ENCODE measurements around the gene RTN4R. TPM values are rescaled to one million over a fixed set of nuclear protein-coding genes. Genes with fewer than 3 reads are reported as not detected.

Gene RTN4R
- total and polyA plus RNA-seq, 9 of the 15 experiments (the other 6 are each of a cell fraction or from before 2014, with no cell fraction given) = 0.04 to 2.8 (median 1.4) TPM; not detected in 3

DNA sequence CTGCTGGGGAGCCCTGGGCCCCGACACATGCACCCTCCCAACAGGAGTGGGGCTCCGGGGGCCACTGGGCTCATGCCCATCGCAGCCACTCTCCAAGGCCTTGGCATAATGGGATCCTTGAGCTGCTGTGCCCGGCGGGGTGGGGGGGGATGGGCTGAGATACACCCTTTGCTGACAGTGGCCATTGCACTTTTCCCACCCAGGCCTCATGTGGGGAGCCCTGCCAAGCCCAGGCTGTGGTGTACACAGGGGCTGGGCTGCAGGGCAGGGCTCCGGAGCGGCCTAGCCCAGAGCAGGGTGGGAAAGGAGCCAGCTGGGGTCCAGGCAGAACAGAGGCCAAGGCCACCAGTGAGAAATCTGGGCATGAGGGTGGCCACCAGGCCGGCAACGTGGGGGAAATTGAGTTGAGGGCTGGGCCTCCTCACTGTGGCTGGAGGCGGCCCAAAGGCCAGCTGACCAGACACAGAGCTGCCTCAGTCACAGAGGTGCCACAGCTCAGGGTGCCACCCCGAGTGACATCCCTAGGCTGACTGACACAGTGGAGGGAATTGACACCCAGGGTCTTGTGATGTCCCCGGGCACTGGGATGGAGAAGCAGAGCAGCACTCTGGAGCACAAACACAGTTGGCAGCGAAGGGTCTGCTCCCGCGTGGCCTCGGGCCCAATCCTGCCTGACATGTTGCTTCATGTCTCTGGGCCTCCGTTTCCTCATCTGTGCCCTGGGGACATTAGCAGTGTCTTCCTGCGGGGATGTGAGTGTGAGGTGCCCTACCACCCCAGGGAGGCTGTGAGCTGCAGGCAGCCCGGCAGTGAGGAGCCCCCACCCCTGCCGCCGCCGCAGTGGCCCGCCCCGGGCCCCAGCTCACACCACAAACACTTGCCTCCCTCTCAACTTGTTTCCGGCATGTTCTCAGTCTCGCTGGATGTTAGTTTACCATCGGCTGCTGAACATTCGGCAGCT lies 30.4 kb downstream of the RTN4R start:
- Histone ChIP-seq H3K27me3 (ENCODE audit: control insufficient read depth in 2 of 2, insufficient read depth in 2 of 2, low read length in 2 of 2) (peaks cover 50 to 98% of the 10 kb centered on the region in 2 experiments), H3K4me3 (no peak overlapping the region), H3K4me1 (replicated peaks in 1 of 2; ENCODE audit: control insufficient read depth in 2 of 2, insufficient read depth in 2 of 2, low read length in 2 of 2) (peaks cover 0 to 86% of the 10 kb centered on the region in 2 experiments; a peak in 3 of 5 replicates), H3K79me2 (ENCODE audit: control insufficient read depth, insufficient read depth, low read length) (no peaks in the 10 kb centered on the region), H3K9me1 (ENCODE audit: control insufficient read depth, insufficient read depth, low read length) (peaks cover 6% of the 10 kb centered on the region), H3K4me2 (ENCODE audit: insufficient read depth, low read length) (no peak overlapping the region), H2AFZ (ENCODE audit: low read depth, low read length) (no peak overlapping the region), H3K27ac (ENCODE audit: extremely low read depth, low read depth, low read length) (no peak overlapping the region), H3K36me3 (ENCODE audit: control insufficient read depth, insufficient read depth, low read length) (no peaks in the 10 kb centered on the region), H3K9me3 (replicated peaks; ENCODE audit: control insufficient read depth, insufficient read depth, low read depth, low read length) (no peaks in the 10 kb centered on the region), H3K9ac (ENCODE audit: insufficient read depth in 1 of 2, low read depth in 2 of 2, low read length in 2 of 2) (peak overlapping the region in 1 of 2 experiments; percentile 53; a peak in 2 of 4 replicates), H4K20me1 (replicated peaks; ENCODE audit: control insufficient read depth, insufficient read depth, low read length) (peaks cover 68% of the 10 kb centered on the region)
- ChIA-PET CTCF (ENCODE audit: low intra/inter-chr PET ratio) (interaction anchor here (0.6 to 1.8 kb wide), 4 partner anchors 31 to 81 kb away, joined by 3 to 17 read pairs (median 3); partner anchors contain the start of gene RTN4R), POLR2A (interaction anchor here (0.6 to 4.4 kb wide), 14 partner anchors 9 to 1123 kb away, joined by 3 to 27 read pairs (median 4); partner anchors contain the start of genes COMT, TRMT2A and TXNRD2)
- intact Hi-C loops (cut with micrococcal nuclease) (loop anchor here (1.0 to 10.0 kb wide), 4 partner anchors 31 to 263 kb away; no protein-coding TSS in a partner anchor), in situ Hi-C loops (cut with MboI) (no loop called here)
- no peak for FAIRE-seq
- no peak for DNase-seq (ENCODE audit: extremely low read depth in 1 of 4, low spot score in 3 of 4)
- no peak for ATAC-seq
- 27% methylated on average over 28 of the region's 28 CpGs for WGBS (ENCODE audit: insufficient coverage, low coverage, missing lambda C conversion rate)
- TF ChIP-seq, protein P1, sequence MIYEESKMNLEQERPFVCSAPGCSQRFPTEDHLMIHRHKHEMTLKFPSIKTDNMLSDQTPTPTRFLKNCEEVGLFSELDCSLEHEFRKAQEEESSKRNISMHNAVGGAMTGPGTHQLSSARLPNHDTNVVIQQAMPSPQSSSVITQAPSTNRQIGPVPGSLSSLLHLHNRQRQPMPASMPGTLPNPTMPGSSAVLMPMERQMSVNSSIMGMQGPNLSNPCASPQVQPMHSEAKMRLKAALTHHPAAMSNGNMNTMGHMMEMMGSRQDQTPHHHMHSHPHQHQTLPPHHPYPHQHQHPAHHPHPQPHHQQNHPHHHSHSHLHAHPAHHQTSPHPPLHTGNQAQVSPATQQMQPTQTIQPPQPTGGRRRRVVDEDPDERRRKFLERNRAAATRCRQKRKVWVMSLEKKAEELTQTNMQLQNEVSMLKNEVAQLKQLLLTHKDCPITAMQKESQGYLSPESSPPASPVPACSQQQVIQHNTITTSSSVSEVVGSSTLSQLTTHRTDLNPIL (CRISPR knock-in tag; IDR thresholded peaks at IDR 0.05) = no peak
- TF ChIP-seq PCBP1 (IDR thresholded peaks at IDR 0.05; ENCODE audit: low read depth, low read length, poor library complexity, severe bottlenecking) = peak; percentile 40
- 0 out of 2 replicates have a peak, but pooled peaks have one; percentile 20 for TF ChIP-seq ZNF184 (CRISPR knock-in tag; IDR thresholded peaks at IDR 0.05)
- TF ChIP-seq CHD1 (IDR thresholded peaks at IDR 0.05; ENCODE audit: low read length) = peak; percentile 44
- no TSS peak for BruUV-seq (replicated peaks)

All from K562 (cell line).